ENCODE results near the gene GPX5. TPM values are rescaled to one million over a fixed set of nuclear protein-coding genes. Genes with fewer than 3 reads are reported as not detected.

Gene GPX5
- total and polyA plus RNA-seq, 10 of the 15 experiments (the other 5 are each of a cell fraction or from before 2014, with no cell fraction given) = not detected

DNA sequence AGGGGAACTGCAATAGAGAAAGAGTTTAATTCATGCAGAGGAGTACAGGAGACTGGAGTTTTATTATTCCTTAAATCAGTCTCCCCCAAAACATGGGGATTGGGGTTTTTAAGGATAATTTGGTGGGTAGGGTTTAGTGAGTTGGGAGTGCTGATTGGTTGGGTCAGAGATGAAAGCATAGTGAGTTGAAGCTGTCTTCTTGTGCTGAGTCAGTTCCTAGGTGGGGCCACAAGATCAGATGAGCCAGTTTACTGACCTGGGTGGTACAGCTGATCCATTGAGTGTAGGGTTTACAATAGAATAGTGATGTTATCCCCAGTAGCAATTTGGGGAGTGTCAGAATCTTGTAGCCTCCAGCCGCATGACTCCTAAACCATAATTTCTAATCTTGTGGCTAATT lies 39.1 kb upstream of the GPX5 start:
- no peaks in the 10 kb centered on the region for H4K20me1 ChIP-seq (ENCODE audit: control insufficient read depth, insufficient read depth)
- no peaks in the 10 kb centered on the region for H3K4me1 ChIP-seq (ENCODE audit: control insufficient read depth, insufficient read depth, low read length)
- no TSS peak for BruUV-seq (replicated peaks)
- DNase-seq (ENCODE audit: low read depth, low spot score) (no peak), ATAC-seq (no peak), FAIRE-seq (no peak)
- H3K27ac ChIP-seq (ENCODE audit: control insufficient read depth, insufficient read depth) = no peak overlapping the region
- H2AFZ ChIP-seq (ENCODE audit: control insufficient read depth, low read depth, low read length) = no peak overlapping the region
- intact Hi-C loops (cut with micrococcal nuclease; ENCODE audit: unreplicated experiment) (loop anchor here (5.0 kb wide), 1 partner anchor 89 kb away; the partner anchor contains the start of gene ZSCAN12), in situ Hi-C loops (cut with MboI) (no loop called here)
- TF ChIP-seq RAD21 (IDR thresholded peaks at IDR 0.05; ENCODE audit: insufficient read depth, low read depth, low read length) (no peak), EZH2 (IDR thresholded peaks at IDR 0.05; ENCODE audit: borderline replicate concordance, control insufficient read depth, low read depth, low read length) (no peak), ESRRA (IDR thresholded peaks at IDR 0.05; ENCODE audit: low read length) (no peak), ZNF24 (IDR thresholded peaks at IDR 0.05) (no peak), BMI1 (IDR thresholded peaks at IDR 0.05; ENCODE audit: borderline replicate concordance) (no peak), MXI1 (IDR thresholded peaks at IDR 0.05; ENCODE audit: low read depth, low read length) (no peak), RFX5 (IDR thresholded peaks at IDR 0.05; ENCODE audit: low read depth, low read length) (no peak), TCF12 (IDR thresholded peaks at IDR 0.05; ENCODE audit: low read depth, low read length) (no peak), CREB1 (IDR thresholded peaks at IDR 0.05; ENCODE audit: low read depth) (no peak), RELA (IDR thresholded peaks at IDR 0.05; ENCODE audit: borderline replicate concordance, partially characterized antibody) (no peak)
- TF ChIP-seq, protein P1, sequence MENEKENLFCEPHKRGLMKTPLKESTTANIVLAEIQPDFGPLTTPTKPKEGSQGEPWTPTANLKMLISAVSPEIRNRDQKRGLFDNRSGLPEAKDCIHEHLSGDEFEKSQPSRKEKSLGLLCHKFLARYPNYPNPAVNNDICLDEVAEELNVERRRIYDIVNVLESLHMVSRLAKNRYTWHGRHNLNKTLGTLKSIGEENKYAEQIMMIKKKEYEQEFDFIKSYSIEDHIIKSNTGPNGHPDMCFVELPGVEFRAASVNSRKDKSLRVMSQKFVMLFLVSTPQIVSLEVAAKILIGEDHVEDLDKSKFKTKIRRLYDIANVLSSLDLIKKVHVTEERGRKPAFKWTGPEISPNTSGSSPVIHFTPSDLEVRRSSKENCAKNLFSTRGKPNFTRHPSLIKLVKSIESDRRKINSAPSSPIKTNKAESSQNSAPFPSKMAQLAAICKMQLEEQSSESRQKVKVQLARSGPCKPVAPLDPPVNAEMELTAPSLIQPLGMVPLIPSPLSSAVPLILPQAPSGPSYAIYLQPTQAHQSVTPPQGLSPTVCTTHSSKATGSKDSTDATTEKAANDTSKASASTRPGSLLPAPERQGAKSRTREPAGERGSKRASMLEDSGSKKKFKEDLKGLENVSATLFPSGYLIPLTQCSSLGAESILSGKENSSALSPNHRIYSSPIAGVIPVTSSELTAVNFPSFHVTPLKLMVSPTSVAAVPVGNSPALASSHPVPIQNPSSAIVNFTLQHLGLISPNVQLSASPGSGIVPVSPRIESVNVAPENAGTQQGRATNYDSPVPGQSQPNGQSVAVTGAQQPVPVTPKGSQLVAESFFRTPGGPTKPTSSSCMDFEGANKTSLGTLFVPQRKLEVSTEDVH (IDR thresholded peaks at IDR 0.05; ENCODE audit: low read depth, partially characterized antibody) = no peak
- TF ChIP-seq, protein P2, sequence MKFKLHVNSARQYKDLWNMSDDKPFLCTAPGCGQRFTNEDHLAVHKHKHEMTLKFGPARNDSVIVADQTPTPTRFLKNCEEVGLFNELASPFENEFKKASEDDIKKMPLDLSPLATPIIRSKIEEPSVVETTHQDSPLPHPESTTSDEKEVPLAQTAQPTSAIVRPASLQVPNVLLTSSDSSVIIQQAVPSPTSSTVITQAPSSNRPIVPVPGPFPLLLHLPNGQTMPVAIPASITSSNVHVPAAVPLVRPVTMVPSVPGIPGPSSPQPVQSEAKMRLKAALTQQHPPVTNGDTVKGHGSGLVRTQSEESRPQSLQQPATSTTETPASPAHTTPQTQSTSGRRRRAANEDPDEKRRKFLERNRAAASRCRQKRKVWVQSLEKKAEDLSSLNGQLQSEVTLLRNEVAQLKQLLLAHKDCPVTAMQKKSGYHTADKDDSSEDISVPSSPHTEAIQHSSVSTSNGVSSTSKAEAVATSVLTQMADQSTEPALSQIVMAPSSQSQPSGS (IDR thresholded peaks at IDR 0.05; ENCODE audit: low read length) = no peak
- TF ChIP-seq, protein P3, sequence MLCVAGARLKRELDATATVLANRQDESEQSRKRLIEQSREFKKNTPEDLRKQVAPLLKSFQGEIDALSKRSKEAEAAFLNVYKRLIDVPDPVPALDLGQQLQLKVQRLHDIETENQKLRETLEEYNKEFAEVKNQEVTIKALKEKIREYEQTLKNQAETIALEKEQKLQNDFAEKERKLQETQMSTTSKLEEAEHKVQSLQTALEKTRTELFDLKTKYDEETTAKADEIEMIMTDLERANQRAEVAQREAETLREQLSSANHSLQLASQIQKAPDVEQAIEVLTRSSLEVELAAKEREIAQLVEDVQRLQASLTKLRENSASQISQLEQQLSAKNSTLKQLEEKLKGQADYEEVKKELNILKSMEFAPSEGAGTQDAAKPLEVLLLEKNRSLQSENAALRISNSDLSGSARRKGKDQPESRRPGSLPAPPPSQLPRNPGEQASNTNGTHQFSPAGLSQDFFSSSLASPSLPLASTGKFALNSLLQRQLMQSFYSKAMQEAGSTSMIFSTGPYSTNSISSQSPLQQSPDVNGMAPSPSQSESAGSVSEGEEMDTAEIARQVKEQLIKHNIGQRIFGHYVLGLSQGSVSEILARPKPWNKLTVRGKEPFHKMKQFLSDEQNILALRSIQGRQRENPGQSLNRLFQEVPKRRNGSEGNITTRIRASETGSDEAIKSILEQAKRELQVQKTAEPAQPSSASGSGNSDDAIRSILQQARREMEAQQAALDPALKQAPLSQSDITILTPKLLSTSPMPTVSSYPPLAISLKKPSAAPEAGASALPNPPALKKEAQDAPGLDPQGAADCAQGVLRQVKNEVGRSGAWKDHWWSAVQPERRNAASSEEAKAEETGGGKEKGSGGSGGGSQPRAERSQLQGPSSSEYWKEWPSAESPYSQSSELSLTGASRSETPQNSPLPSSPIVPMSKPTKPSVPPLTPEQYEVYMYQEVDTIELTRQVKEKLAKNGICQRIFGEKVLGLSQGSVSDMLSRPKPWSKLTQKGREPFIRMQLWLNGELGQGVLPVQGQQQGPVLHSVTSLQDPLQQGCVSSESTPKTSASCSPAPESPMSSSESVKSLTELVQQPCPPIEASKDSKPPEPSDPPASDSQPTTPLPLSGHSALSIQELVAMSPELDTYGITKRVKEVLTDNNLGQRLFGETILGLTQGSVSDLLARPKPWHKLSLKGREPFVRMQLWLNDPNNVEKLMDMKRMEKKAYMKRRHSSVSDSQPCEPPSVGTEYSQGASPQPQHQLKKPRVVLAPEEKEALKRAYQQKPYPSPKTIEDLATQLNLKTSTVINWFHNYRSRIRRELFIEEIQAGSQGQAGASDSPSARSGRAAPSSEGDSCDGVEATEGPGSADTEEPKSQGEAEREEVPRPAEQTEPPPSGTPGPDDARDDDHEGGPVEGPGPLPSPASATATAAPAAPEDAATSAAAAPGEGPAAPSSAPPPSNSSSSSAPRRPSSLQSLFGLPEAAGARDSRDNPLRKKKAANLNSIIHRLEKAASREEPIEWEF (IDR thresholded peaks at IDR 0.05; ENCODE audit: insufficient replicate concordance, low read depth, low read length) = no peak
- no peaks in the 10 kb centered on the region for H3K36me3 ChIP-seq (ENCODE audit: control insufficient read depth in 2 of 2, insufficient read depth in 2 of 2, low read length in 1 of 2)
- ChIA-PET CTCF (no interaction called here), POLR2A (no interaction called here), SMC1A (ENCODE audit: uncharacterized antibody, unreplicated experiment) (no interaction called here), RAD21 (ENCODE audit: unreplicated experiment) (no interaction called here)
- no peak overlapping the region for H3K4me3 ChIP-seq
- no peak overlapping the region for H3K9ac ChIP-seq (ENCODE audit: control insufficient read depth, insufficient read depth, low read length)
- H3K79me2 ChIP-seq (ENCODE audit: control insufficient read depth, insufficient read depth, low read length) = no peaks in the 10 kb centered on the region
- no peak overlapping the region for H3K4me2 ChIP-seq (ENCODE audit: control insufficient read depth, insufficient read depth)
- no peaks in the 10 kb centered on the region; a peak in 1 of 4 replicates for H3K27me3 ChIP-seq (replicated peaks in 1 of 2; ENCODE audit: control insufficient read depth in 2 of 2, insufficient read depth in 2 of 2, low read length in 1 of 2)
- 100% methylated on average over 1 of the region's 1 CpG for WGBS (ENCODE audit: insufficient coverage, insufficient replicate concordance, low lambda C conversion rate, missing lambda C conversion rate)
- no peaks in the 10 kb centered on the region; the same call in 2 of the 3 replicates for H3K9me3 ChIP-seq (replicated peaks; ENCODE audit: control insufficient read depth, insufficient read depth, low read length)
